IPS-20b (cell line): ENCODE measurements around the gene DEFB108B.
"Not testable (repeated sequence)": the region's sequence is repeated elsewhere in the genome, so short reads cannot be mapped to it uniquely, and the experiment has no call there.

Source experiments
- H3K27ac ChIP-seq: one replicate; pipeline ENCODE4 v1.5.1; 2013; ENCODE audit warnings: low read length
- H3K27me3 ChIP-seq: 2 replicates; pipeline ENCODE4 v1.6.1; 2013; ENCODE audit warnings: mild to moderate bottlenecking, low read length, inconsistent platforms; ENCODE audit not compliant: insufficient read depth
- H3K36me3 ChIP-seq: 2 replicates; pipeline ENCODE4 v1.6.1; 2013; ENCODE audit warnings: low read depth, mild to moderate bottlenecking, inconsistent platforms, low read length, moderate library complexity; ENCODE audit not compliant: insufficient read depth
- H3K4me1 ChIP-seq: 2 replicates; pipeline ENCODE4 v1.6.1; 2013; ENCODE audit warnings: mild to moderate bottlenecking, control low read depth, inconsistent platforms, low read length, moderate library complexity; ENCODE audit not compliant: insufficient read depth
- H3K4me3 ChIP-seq: 2 replicates; pipeline ENCODE4 v1.5.1; 2013; ENCODE audit warnings: mild to moderate bottlenecking, low read length, inconsistent platforms
- H3K9ac ChIP-seq: 2 replicates; pipeline ENCODE4 v1.6.1; 2013; ENCODE audit warnings: low read depth, mild to moderate bottlenecking, inconsistent platforms, low read length, moderate library complexity
- H3K9me3 ChIP-seq: 2 replicates; pipeline ENCODE4 v1.6.1; 2013; ENCODE audit warnings: mild to moderate bottlenecking, low read depth, low read length, inconsistent platforms; ENCODE audit not compliant: insufficient read depth

Gene DEFB108B

GRCh38 chr11:71796781-71797180 is 36.2 kb upstream of the DEFB108B start:
- not testable (repeated sequence) for H3K27ac ChIP-seq, H3K9me3 ChIP-seq, H3K9ac ChIP-seq, H3K36me3 ChIP-seq, H3K27me3 ChIP-seq, H3K4me1 ChIP-seq, H3K4me3 ChIP-seq

GRCh38 chr11:71799556-71800128 is 33.4 kb upstream of the DEFB108B start:
- not testable (repeated sequence) for H3K9me3 ChIP-seq, H3K36me3 ChIP-seq

GRCh38 chr11:71800335-71800953 is 32.6 kb upstream of the DEFB108B start:
- H3K4me3 ChIP-seq, H3K9ac ChIP-seq, H3K36me3 ChIP-seq, H3K27me3 ChIP-seq, H3K27ac ChIP-seq, H3K9me3 ChIP-seq, H3K4me1 ChIP-seq: not testable (repeated sequence)

More at GRCh38 chr11:71799556-71800128, 33.4 kb upstream of the DEFB108B start:
- H3K27ac ChIP-seq, H3K4me1 ChIP-seq, H3K4me3 ChIP-seq, H3K9ac ChIP-seq, H3K27me3 ChIP-seq: not testable (repeated sequence)

GRCh38 chr11:71801026-71801425 is 32.0 kb upstream of the DEFB108B start:
- H3K9ac ChIP-seq, H3K27ac ChIP-seq, H3K27me3 ChIP-seq, H3K4me1 ChIP-seq, H3K36me3 ChIP-seq, H3K9me3 ChIP-seq, H3K4me3 ChIP-seq: not testable (repeated sequence)

GRCh38 chr11:71802874-71803273 is 30.1 kb upstream of the DEFB108B start:
- H3K27ac ChIP-seq, result not testable (repeated sequence)

GRCh38 chr11:71804158-71804947 is 28.6 kb upstream of the DEFB108B start:
- H3K4me1 ChIP-seq, H3K27ac ChIP-seq: not testable (repeated sequence)

More at GRCh38 chr11:71802874-71803273, 30.1 kb upstream of the DEFB108B start:
- H3K9me3 ChIP-seq, H3K27me3 ChIP-seq, H3K9ac ChIP-seq, H3K4me3 ChIP-seq, H3K36me3 ChIP-seq, H3K4me1 ChIP-seq: not testable (repeated sequence)

GRCh38 chr11:71812529-71812928 is 20.5 kb upstream of the DEFB108B start:
- not testable (repeated sequence) for H3K4me1 ChIP-seq, H3K9me3 ChIP-seq, H3K4me3 ChIP-seq, H3K36me3 ChIP-seq, H3K27ac ChIP-seq, H3K9ac ChIP-seq, H3K27me3 ChIP-seq

More at GRCh38 chr11:71804158-71804947, 28.6 kb upstream of the DEFB108B start:
- H3K9ac ChIP-seq, H3K4me3 ChIP-seq, H3K27me3 ChIP-seq, H3K9me3 ChIP-seq, H3K36me3 ChIP-seq: not testable (repeated sequence)

GRCh38 chr11:71813481-71814355 is 19.3 kb upstream of the DEFB108B start:
- not testable (repeated sequence) for H3K4me1 ChIP-seq, H3K27ac ChIP-seq, H3K9ac ChIP-seq, H3K36me3 ChIP-seq, H3K27me3 ChIP-seq, H3K9me3 ChIP-seq
- H3K4me3 ChIP-seq, result peak overlapping the region; percentile 58; the same call in 1 of the 2 replicates

GRCh38 chr11:71821539-71821938 is 11.5 kb upstream of the DEFB108B start:
- H3K4me1 ChIP-seq, H3K27me3 ChIP-seq, H3K36me3 ChIP-seq, H3K9ac ChIP-seq, H3K9me3 ChIP-seq, H3K27ac ChIP-seq, H3K4me3 ChIP-seq: not testable (repeated sequence)

GRCh38 chr11:71829247-71829646 is 3.8 kb upstream of the DEFB108B start:
- H3K27ac ChIP-seq, H3K27me3 ChIP-seq, H3K36me3 ChIP-seq, H3K9me3 ChIP-seq, H3K4me3 ChIP-seq, H3K4me1 ChIP-seq, H3K9ac ChIP-seq: not testable (repeated sequence)

- not testable (repeated sequence) for H3K9me3 ChIP-seq, H3K27ac ChIP-seq, H3K4me3 ChIP-seq, H3K27me3 ChIP-seq, H3K4me1 ChIP-seq, H3K36me3 ChIP-seq, H3K9ac ChIP-seq
Measured at GRCh38 chr11:71829686-71830085, 3.3 kb upstream of the DEFB108B start.
